ENCODE results near the gene PSMD1. TPM values are rescaled to one million over a fixed set of nuclear protein-coding genes. Genes with fewer than 3 reads are reported as not detected.

PSMD1 gene
- total and polyA plus RNA-seq, 7 donors: 41.2 to 90.3 (median 50.7) TPM

DNA sequence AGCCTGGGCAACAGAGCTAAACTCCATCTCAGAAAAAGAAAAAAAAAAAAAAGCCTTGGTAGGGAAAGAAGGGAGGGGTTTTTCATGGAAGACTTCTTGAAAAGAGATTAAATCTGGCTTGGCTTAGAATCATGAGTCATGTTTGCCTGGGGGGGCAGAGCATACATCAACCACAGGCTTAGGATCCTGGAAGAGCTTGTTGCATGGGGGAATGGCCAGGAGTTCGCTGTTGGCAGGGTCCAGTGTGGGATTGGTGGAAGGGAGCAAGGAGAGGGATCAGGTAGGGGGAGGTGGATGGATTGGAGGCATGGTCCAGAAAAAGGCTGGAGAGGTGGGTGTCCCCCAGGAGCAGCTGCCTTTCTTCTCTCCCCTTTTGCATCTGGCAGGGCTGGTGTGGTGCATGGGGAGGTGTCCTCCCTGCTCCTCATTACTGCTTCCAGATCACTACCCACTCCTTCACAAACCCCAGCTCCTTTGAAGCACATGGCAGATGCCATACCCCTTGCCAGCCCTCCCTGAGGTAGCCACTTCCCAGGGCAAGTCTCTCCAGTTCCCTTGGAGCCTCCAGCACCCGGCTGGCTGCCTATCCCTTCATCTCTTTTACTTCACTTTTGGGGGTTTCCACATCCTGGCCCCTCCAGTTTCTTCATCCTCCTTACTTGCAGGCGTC is 144.3 kb downstream of the PSMD1 start:
- Histone ChIP-seq H3K27me3 (no peaks in the 10 kb centered on the region), H3K4me1 (peaks cover 0 to 55% (median 36%) of the 10 kb centered on the region in 4 donors), H3K27ac (peak overlapping the region in 2 of 4 donors; percentile 83 to 91), H3K36me3 (peaks cover 0 to 6% (median 0%) of the 10 kb centered on the region in 4 donors), H3K9me3 (no peaks in the 10 kb centered on the region), H3K4me3 (peak overlapping the region in 2 of 4 donors; percentile 2 to 14)
- WGBS, 2 donors: 86 to 93% methylated on average over 3 of the region's 3 CpGs
- DNase-seq: peak; percentile 54
- intact Hi-C loops (cut with DNase I): no loop called here
- TF ChIP-seq, protein P1, sequence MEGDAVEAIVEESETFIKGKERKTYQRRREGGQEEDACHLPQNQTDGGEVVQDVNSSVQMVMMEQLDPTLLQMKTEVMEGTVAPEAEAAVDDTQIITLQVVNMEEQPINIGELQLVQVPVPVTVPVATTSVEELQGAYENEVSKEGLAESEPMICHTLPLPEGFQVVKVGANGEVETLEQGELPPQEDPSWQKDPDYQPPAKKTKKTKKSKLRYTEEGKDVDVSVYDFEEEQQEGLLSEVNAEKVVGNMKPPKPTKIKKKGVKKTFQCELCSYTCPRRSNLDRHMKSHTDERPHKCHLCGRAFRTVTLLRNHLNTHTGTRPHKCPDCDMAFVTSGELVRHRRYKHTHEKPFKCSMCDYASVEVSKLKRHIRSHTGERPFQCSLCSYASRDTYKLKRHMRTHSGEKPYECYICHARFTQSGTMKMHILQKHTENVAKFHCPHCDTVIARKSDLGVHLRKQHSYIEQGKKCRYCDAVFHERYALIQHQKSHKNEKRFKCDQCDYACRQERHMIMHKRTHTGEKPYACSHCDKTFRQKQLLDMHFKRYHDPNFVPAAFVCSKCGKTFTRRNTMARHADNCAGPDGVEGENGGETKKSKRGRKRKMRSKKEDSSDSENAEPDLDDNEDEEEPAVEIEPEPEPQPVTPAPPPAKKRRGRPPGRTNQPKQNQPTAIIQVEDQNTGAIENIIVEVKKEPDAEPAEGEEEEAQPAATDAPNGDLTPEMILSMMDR (IDR thresholded peaks at IDR 0.05): no peak
- no peak for TF ChIP-seq POLR2A (IDR thresholded peaks at IDR 0.05)
- TF ChIP-seq EP300 (IDR thresholded peaks at IDR 0.05): no peak
- TF ChIP-seq POLR2AphosphoS5 (IDR thresholded peaks at IDR 0.05): no peak

DNA sequence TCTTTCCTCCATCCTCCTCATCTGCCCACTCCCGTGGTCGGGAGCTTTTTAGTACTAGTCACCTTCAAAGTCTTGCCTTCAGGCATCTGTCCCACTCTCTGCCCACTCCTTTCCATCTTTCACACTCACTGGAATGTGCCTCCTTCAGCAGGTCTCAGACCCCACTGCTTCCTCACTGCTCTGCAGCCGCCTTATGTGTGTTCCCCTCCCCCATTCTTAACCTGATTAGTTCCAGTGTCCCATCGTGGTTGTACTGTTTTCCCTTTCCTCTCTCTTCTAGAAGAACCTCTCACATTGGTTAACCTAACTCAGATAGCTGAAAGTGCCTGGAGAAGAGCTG is 144.8 kb downstream of the PSMD1 start:
- H3K4me3 ChIP-seq: peak overlapping the region in 1 of 4 donors; percentile 14
- H3K27me3 ChIP-seq: no peaks in the 10 kb centered on the region
- intact Hi-C loops (cut with DNase I): no loop called here
- no peaks in the 10 kb centered on the region for H3K9me3 ChIP-seq
- peak overlapping the region in 2 of 4 donors; percentile 83 to 91 for H3K27ac ChIP-seq
- H3K36me3 ChIP-seq: peaks cover 0 to 6% (median 0%) of the 10 kb centered on the region in 4 donors
- TF ChIP-seq, protein P1 (IDR thresholded peaks at IDR 0.05): no peak
- TF ChIP-seq EP300 (IDR thresholded peaks at IDR 0.05) (no peak), POLR2AphosphoS5 (IDR thresholded peaks at IDR 0.05) (no peak), POLR2A (IDR thresholded peaks at IDR 0.05) (no peak)
- WGBS, 2 donors: 82 to 88% methylated on average over 4 of the region's 4 CpGs
- H3K4me1 ChIP-seq: peaks cover 0 to 57% (median 38%) of the 10 kb centered on the region in 4 donors
- DNase-seq: no peak

DNA sequence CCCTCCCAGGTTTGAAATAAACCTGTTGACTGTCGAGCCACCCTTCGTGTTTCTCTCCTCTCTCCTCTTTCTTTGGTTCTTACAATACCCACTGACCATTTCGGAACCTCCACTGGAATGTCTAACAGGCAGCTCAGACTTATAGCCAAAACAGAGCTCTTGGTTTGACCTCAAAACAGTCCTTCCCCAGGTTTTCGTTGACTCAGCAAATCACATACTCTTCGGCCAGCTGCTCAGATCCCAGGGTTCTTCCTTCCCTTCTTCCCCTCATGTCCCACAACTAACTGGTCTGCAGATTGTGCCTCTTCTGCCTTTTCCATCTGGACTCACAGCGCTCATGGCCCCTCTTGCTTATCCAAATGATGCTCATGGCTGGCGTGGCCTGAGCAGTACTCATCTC is 146.4 kb downstream of the PSMD1 start:
- TF ChIP-seq, protein P1 (IDR thresholded peaks at IDR 0.05): no peak
- intact Hi-C loops (cut with DNase I): no loop called here
- H3K4me3 ChIP-seq: no peak overlapping the region
- H3K27ac ChIP-seq: peak overlapping the region in 2 of 4 donors; percentile 83 to 91
- H3K27me3 ChIP-seq: no peaks in the 10 kb centered on the region
- DNase-seq: peak; percentile 50
- peaks cover 0 to 16% (median 2%) of the 10 kb centered on the region in 4 donors for H3K36me3 ChIP-seq
- H3K9me3 ChIP-seq: no peaks in the 10 kb centered on the region
- 95 to 97% methylated on average over 7 of the region's 7 CpGs for WGBS, 2 donors
- peaks cover 0 to 55% (median 34%) of the 10 kb centered on the region in 4 donors for H3K4me1 ChIP-seq

DNA sequence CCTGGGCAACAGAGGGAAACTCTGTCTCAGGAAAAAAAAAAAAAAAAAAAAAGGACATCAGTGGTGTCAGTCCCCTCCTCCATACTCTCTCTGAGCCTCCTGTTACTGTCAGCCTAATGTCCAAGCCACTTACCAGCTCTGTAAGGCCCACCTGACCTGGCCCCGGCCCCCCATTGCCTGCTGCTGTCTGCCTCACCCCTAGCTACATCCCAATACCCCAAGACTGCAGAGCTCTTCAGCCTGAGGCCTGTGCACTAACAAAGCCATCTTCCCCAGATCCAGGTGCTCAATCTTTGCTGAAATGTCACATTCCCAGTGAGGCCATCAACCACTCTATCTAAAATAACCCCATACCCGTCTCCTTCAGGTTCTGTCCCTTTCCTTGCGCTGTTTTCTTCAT is 147.5 kb downstream of the PSMD1 start:
- peaks cover 0 to 51% (median 31%) of the 10 kb centered on the region in 4 donors for H3K4me1 ChIP-seq
- no peaks in the 10 kb centered on the region for H3K27me3 ChIP-seq
- 92 to 94% methylated on average over 3 of the region's 3 CpGs for WGBS, 2 donors
- no peaks in the 10 kb centered on the region for H3K9me3 ChIP-seq
- peaks cover 0 to 27% (median 9%) of the 10 kb centered on the region in 4 donors for H3K36me3 ChIP-seq
- TF ChIP-seq POLR2A (IDR thresholded peaks at IDR 0.05): no peak
- TF ChIP-seq EP300 (IDR thresholded peaks at IDR 0.05): no peak
- no peak for TF ChIP-seq POLR2AphosphoS5 (IDR thresholded peaks at IDR 0.05)
- TF ChIP-seq, protein P1 (IDR thresholded peaks at IDR 0.05): no peak
- peak; percentile 40 for DNase-seq
- intact Hi-C loops (cut with DNase I): no loop called here
- peak overlapping the region in 3 of 4 donors; percentile 0 to 91 (median 83) for H3K27ac ChIP-seq
- H3K4me3 ChIP-seq: no peak overlapping the region
